ENCODE measurements around the gene FNDC3A.
A peak's percentile ranks its signal among the peaks of the same experiment; 100 is the strongest.

The FNDC3A gene

GRCh38 chr13:49220856-49221589 is 245.3 kb downstream of the FNDC3A start:
- H3K4me1 ChIP-seq (ENCODE audit: control insufficient read depth, insufficient read depth, low read length), result peaks cover 10% of the 10 kb centered on the region
- H3K36me3 ChIP-seq (ENCODE audit: insufficient read depth, low read length), result no peaks in the 10 kb centered on the region
- no peak overlapping the region for H3K9ac ChIP-seq (ENCODE audit: low read depth, low read length)
- H3K9me3 ChIP-seq (replicated peaks; ENCODE audit: low read length), result no peaks in the 10 kb centered on the region
- H3K4me2 ChIP-seq (ENCODE audit: low read length), result peak overlapping the region; percentile 72
- H3K4me3 ChIP-seq (ENCODE audit: low read length), result peak overlapping the region; percentile 62
- peaks cover 87% of the 10 kb centered on the region for H3K27me3 ChIP-seq (ENCODE audit: control insufficient read depth, insufficient read depth, low read length)

- H3K9me3 ChIP-seq (replicated peaks; ENCODE audit: low read length), result no peaks in the 10 kb centered on the region
- no peaks in the 10 kb centered on the region for H3K36me3 ChIP-seq (ENCODE audit: insufficient read depth, low read length)
- H3K4me2 ChIP-seq (ENCODE audit: low read length), result no peak overlapping the region
- no peak overlapping the region for H3K4me3 ChIP-seq (ENCODE audit: low read length)
- peaks cover 87% of the 10 kb centered on the region for H3K27me3 ChIP-seq (ENCODE audit: control insufficient read depth, insufficient read depth, low read length)
- H3K4me1 ChIP-seq (ENCODE audit: control insufficient read depth, insufficient read depth, low read length), result peaks cover 10% of the 10 kb centered on the region
- H3K9ac ChIP-seq (ENCODE audit: low read depth, low read length), result no peak overlapping the region
Measured at GRCh38 chr13:49221590-49221965, 245.9 kb downstream of the FNDC3A start.

GRCh38 chr13:49225223-49226042 is 249.7 kb downstream of the FNDC3A start:
- H3K9me3 ChIP-seq (replicated peaks; ENCODE audit: low read length), result no peaks in the 10 kb centered on the region
- no peaks in the 10 kb centered on the region for H3K36me3 ChIP-seq (ENCODE audit: insufficient read depth, low read length)
- no peak overlapping the region for H3K9ac ChIP-seq (ENCODE audit: low read depth, low read length)
- H3K27me3 ChIP-seq (ENCODE audit: control insufficient read depth, insufficient read depth, low read length), result peaks cover 51% of the 10 kb centered on the region
- H3K4me1 ChIP-seq (ENCODE audit: control insufficient read depth, insufficient read depth, low read length), result peaks cover 2% of the 10 kb centered on the region
- no peak overlapping the region for H3K4me2 ChIP-seq (ENCODE audit: low read length)
- H3K4me3 ChIP-seq (ENCODE audit: low read length), result no peak overlapping the region

GRCh38 chr13:49226613-49227012 is 250.9 kb downstream of the FNDC3A start:
- H3K4me3 ChIP-seq (ENCODE audit: low read length), result no peak overlapping the region
- no peaks in the 10 kb centered on the region for H3K36me3 ChIP-seq (ENCODE audit: insufficient read depth, low read length)
- no peaks in the 10 kb centered on the region for H3K9me3 ChIP-seq (replicated peaks; ENCODE audit: low read length)
- H3K4me1 ChIP-seq (ENCODE audit: control insufficient read depth, insufficient read depth, low read length), result no peaks in the 10 kb centered on the region
- peaks cover 39% of the 10 kb centered on the region for H3K27me3 ChIP-seq (ENCODE audit: control insufficient read depth, insufficient read depth, low read length)
- H3K4me2 ChIP-seq (ENCODE audit: low read length), result no peak overlapping the region
- H3K9ac ChIP-seq (ENCODE audit: low read depth, low read length), result no peak overlapping the region

GRCh38 chr13:49234741-49235140 is 259.0 kb downstream of the FNDC3A start:
- Histone ChIP-seq H3K27me3 (ENCODE audit: control insufficient read depth, insufficient read depth, low read length) (no peaks in the 10 kb centered on the region), H3K36me3 (ENCODE audit: insufficient read depth, low read length) (no peaks in the 10 kb centered on the region), H3K4me3 (ENCODE audit: low read length) (no peak overlapping the region), H3K4me1 (ENCODE audit: control insufficient read depth, insufficient read depth, low read length) (no peaks in the 10 kb centered on the region), H3K4me2 (ENCODE audit: low read length) (no peak overlapping the region), H3K9ac (ENCODE audit: low read depth, low read length) (no peak overlapping the region), H3K9me3 (replicated peaks; ENCODE audit: low read length) (no peaks in the 10 kb centered on the region)

- no peak overlapping the region for H3K4me2 ChIP-seq (ENCODE audit: low read length)
- no peaks in the 10 kb centered on the region for H3K27me3 ChIP-seq (ENCODE audit: control insufficient read depth, insufficient read depth, low read length)
- no peaks in the 10 kb centered on the region for H3K9me3 ChIP-seq (replicated peaks; ENCODE audit: low read length)
- no peak overlapping the region for H3K4me3 ChIP-seq (ENCODE audit: low read length)
- H3K4me1 ChIP-seq (ENCODE audit: control insufficient read depth, insufficient read depth, low read length), result no peaks in the 10 kb centered on the region
- H3K36me3 ChIP-seq (ENCODE audit: insufficient read depth, low read length), result no peaks in the 10 kb centered on the region
- H3K9ac ChIP-seq (ENCODE audit: low read depth, low read length), result no peak overlapping the region
Measured at GRCh38 chr13:49235856-49236431, 260.2 kb downstream of the FNDC3A start.

- Histone ChIP-seq H3K36me3 (ENCODE audit: insufficient read depth, low read length) (no peaks in the 10 kb centered on the region), H3K4me1 (ENCODE audit: control insufficient read depth, insufficient read depth, low read length) (no peaks in the 10 kb centered on the region), H3K9ac (ENCODE audit: low read depth, low read length) (no peak overlapping the region), H3K27me3 (ENCODE audit: control insufficient read depth, insufficient read depth, low read length) (no peaks in the 10 kb centered on the region), H3K9me3 (replicated peaks; ENCODE audit: low read length) (no peaks in the 10 kb centered on the region), H3K4me2 (ENCODE audit: low read length) (no peak overlapping the region), H3K4me3 (ENCODE audit: low read length) (no peak overlapping the region)
Measured at GRCh38 chr13:49238621-49239020, 262.9 kb downstream of the FNDC3A start.

GRCh38 chr13:49240017-49240416 is 264.3 kb downstream of the FNDC3A start:
- Histone ChIP-seq H3K4me3 (ENCODE audit: low read length) (no peak overlapping the region), H3K4me2 (ENCODE audit: low read length) (no peak overlapping the region), H3K36me3 (ENCODE audit: insufficient read depth, low read length) (no peaks in the 10 kb centered on the region), H3K9ac (ENCODE audit: low read depth, low read length) (no peak overlapping the region), H3K9me3 (replicated peaks; ENCODE audit: low read length) (no peaks in the 10 kb centered on the region), H3K27me3 (ENCODE audit: control insufficient read depth, insufficient read depth, low read length) (peaks cover 6% of the 10 kb centered on the region), H3K4me1 (ENCODE audit: control insufficient read depth, insufficient read depth, low read length) (no peaks in the 10 kb centered on the region)

- Histone ChIP-seq H3K4me1 (ENCODE audit: control insufficient read depth, insufficient read depth, low read length) (no peaks in the 10 kb centered on the region), H3K9me3 (replicated peaks; ENCODE audit: low read length) (no peaks in the 10 kb centered on the region), H3K4me3 (ENCODE audit: low read length) (no peak overlapping the region), H3K9ac (ENCODE audit: low read depth, low read length) (no peak overlapping the region), H3K27me3 (ENCODE audit: control insufficient read depth, insufficient read depth, low read length) (peaks cover 6% of the 10 kb centered on the region), H3K4me2 (ENCODE audit: low read length) (no peak overlapping the region), H3K36me3 (ENCODE audit: insufficient read depth, low read length) (no peaks in the 10 kb centered on the region)
Measured at GRCh38 chr13:49241296-49241695, 265.6 kb downstream of the FNDC3A start.

GRCh38 chr13:49245101-49245500 is 269.4 kb downstream of the FNDC3A start:
- Histone ChIP-seq H3K4me2 (ENCODE audit: low read length) (no peak overlapping the region), H3K27me3 (ENCODE audit: control insufficient read depth, insufficient read depth, low read length) (peaks cover 6% of the 10 kb centered on the region), H3K4me1 (ENCODE audit: control insufficient read depth, insufficient read depth, low read length) (no peaks in the 10 kb centered on the region), H3K36me3 (ENCODE audit: insufficient read depth, low read length) (no peaks in the 10 kb centered on the region), H3K9me3 (replicated peaks; ENCODE audit: low read length) (no peaks in the 10 kb centered on the region), H3K9ac (ENCODE audit: low read depth, low read length) (no peak overlapping the region), H3K4me3 (ENCODE audit: low read length) (no peak overlapping the region)

GRCh38 chr13:49246850-49247642 is 271.3 kb downstream of the FNDC3A start:
- Histone ChIP-seq H3K27me3 (ENCODE audit: control insufficient read depth, insufficient read depth, low read length) (peaks cover 6% of the 10 kb centered on the region), H3K36me3 (ENCODE audit: insufficient read depth, low read length) (no peaks in the 10 kb centered on the region), H3K4me2 (ENCODE audit: low read length) (peak overlapping the region; percentile 97), H3K9me3 (replicated peaks; ENCODE audit: low read length) (no peaks in the 10 kb centered on the region), H3K4me1 (ENCODE audit: control insufficient read depth, insufficient read depth, low read length) (no peaks in the 10 kb centered on the region), H3K9ac (ENCODE audit: low read depth, low read length) (peak overlapping the region; percentile 89), H3K4me3 (ENCODE audit: low read length) (peak overlapping the region; percentile 90)

Data from skeletal muscle satellite cell (primary cell).